Smooth muscle cell (in vitro differentiated cells): ENCODE data around the gene MRPS23. TPM values are rescaled to one million over a fixed set of nuclear protein-coding genes. Genes with fewer than 3 reads are reported as not detected.

Experiments
- DNase-seq: peaks from one replicate; lab custom pipeline; 2025; ENCODE audit not compliant: unreplicated experiment; lab: John Stamatoyannopoulos, UW
- H2AFZ ChIP-seq: fragments of 200-600 bp; sonication (generic); 2 replicates; pipeline ENCODE4 v1.6.0; 2016; ENCODE audit warnings: antibody characterized with exemption, low read depth, mild to moderate bottlenecking
- H3F3A ChIP-seq: fragments of 200-600 bp; sonication (generic); 2 replicates; pipeline ENCODE4 v1.6.0; 2017; ENCODE audit warnings: antibody characterized with exemption, low read depth
- H3K27ac ChIP-seq: fragments of 200-600 bp; sonication (generic); 2 replicates; pipeline ENCODE4 v1.5.1; 2016; ENCODE audit warnings: low read depth, mild to moderate bottlenecking
- H3K27me3 ChIP-seq: fragments of 200-600 bp; sonication (generic); 2 replicates; pipeline ENCODE4 v1.6.1; 2016; ENCODE audit warnings: low read depth, mild to moderate bottlenecking
- H3K36me3 ChIP-seq: fragments of 200-600 bp; sonication (generic); 2 replicates; pipeline ENCODE4 v1.5.1; 2016; ENCODE audit warnings: low read depth
- H3K4me1 ChIP-seq: fragments of 200-600 bp; sonication (generic); 2 replicates; pipeline ENCODE4 v1.5.1; 2016; ENCODE audit warnings: low read depth
- H3K4me2 ChIP-seq: fragments of 200-600 bp; sonication (generic); 2 replicates; pipeline ENCODE4 v1.6.0; 2016; ENCODE audit warnings: mild to moderate bottlenecking
- H3K4me3 ChIP-seq: fragments of 200-600 bp; sonication (generic); 2 replicates; pipeline ENCODE4 v1.5.1; 2016; ENCODE audit warnings: mild to moderate bottlenecking
- H3K79me2 ChIP-seq: fragments of 200-600 bp; sonication (generic); 2 replicates; pipeline ENCODE4 v1.6.0; 2016; ENCODE audit warnings: low read depth, mild to moderate bottlenecking
- H3K9ac ChIP-seq: fragments of 200-600 bp; sonication (generic); 2 replicates; pipeline ENCODE4 v1.6.0; 2016; ENCODE audit warnings: low read depth
- H3K9me3 ChIP-seq: fragments of 200-600 bp; sonication (generic); replicated peaks from 2 replicates; pipeline ENCODE4 v1.5.1; 2016; ENCODE audit warnings: low read depth
- H4K20me1 ChIP-seq: fragments of 200-600 bp; sonication (generic); 2 replicates; pipeline ENCODE4 v1.6.0; 2016; ENCODE audit warnings: low read depth
- CTCF ChIP-seq: fragments of 200-600 bp; sonication (generic); IDR thresholded peaks from 2 replicates; pipeline ENCODE4 v1.5.1; 2017; ENCODE audit warnings: borderline replicate concordance, mild to moderate bottlenecking, antibody characterized with exemption; ENCODE audit not compliant: insufficient read depth, poor library complexity, severe bottlenecking
- WGBS: methylation state at CpG from one replicate; pipeline ENCODE4 v1.1.7; 2016; ENCODE audit warnings: low lambda C conversion rate; 5-methylcytosine and 5-hydroxymethylcytosine counted together
- polyA plus RNA-seq: library from polyadenylated mRNA; unstranded; fragments of >200 nt; fragmentation: Nextera tagmentation; extraction: Ambion mirVana; gene quantifications from 2 replicates; pipeline ENCODE4 v1.2.1, GENCODE V29; 2016
- total RNA-seq: library from RNA; depleted of rRNA; stranded (reverse); fragments of >200 nt; gene quantifications from 2 replicates; pipeline ENCODE4 v1.2.3, GENCODE V29; 2014

The MRPS23 gene
- total and polyA plus RNA-seq, 2 experiments from 2014 or later, result 32.3 to 48.4 TPM

GRCh38 chr17:57858838-57859237, 9.0 kb upstream of the MRPS23 start:
- Histone ChIP-seq H3K4me2 (no peak overlapping the region), H3K9ac (no peak overlapping the region), H3K9me3 (no peaks in the 10 kb centered on the region), H3F3A (peaks cover 18% of the 10 kb centered on the region), H3K27ac (no peak overlapping the region), H3K4me1 (peaks cover 26% of the 10 kb centered on the region), H3K36me3 (no peaks in the 10 kb centered on the region), H4K20me1 (no peaks in the 10 kb centered on the region), H3K4me3 (no peak overlapping the region), H3K27me3 (no peaks in the 10 kb centered on the region), H3K79me2 (no peaks in the 10 kb centered on the region), H2AFZ (no peak overlapping the region)
- no peak for TF ChIP-seq CTCF
- 57% methylated on average over 5 of the region's 5 CpGs for WGBS
- DNase-seq, result no peak

GRCh38 chr17:57856792-57857620, 7.2 kb upstream of the MRPS23 start:
- Histone ChIP-seq H4K20me1 (no peaks in the 10 kb centered on the region), H3K79me2 (no peaks in the 10 kb centered on the region), H3K36me3 (no peaks in the 10 kb centered on the region), H3K9ac (no peak overlapping the region), H3F3A (peaks cover 12% of the 10 kb centered on the region), H3K27me3 (no peaks in the 10 kb centered on the region), H3K9me3 (no peaks in the 10 kb centered on the region), H3K4me1 (peaks cover 10% of the 10 kb centered on the region), H3K4me2 (no peak overlapping the region), H2AFZ (no peak overlapping the region), H3K4me3 (no peak overlapping the region), H3K27ac (no peak overlapping the region)
- 92% methylated on average over 10 of the region's 10 CpGs for WGBS
- DNase-seq, result no peak
- TF ChIP-seq CTCF, result no peak

GRCh38 chr17:57855391-57856035, 5.7 kb upstream of the MRPS23 start:
- Histone ChIP-seq H3K36me3 (no peaks in the 10 kb centered on the region), H3K9ac (no peak overlapping the region), H3K79me2 (no peaks in the 10 kb centered on the region), H3K9me3 (no peaks in the 10 kb centered on the region), H3K4me3 (no peak overlapping the region), H3K27ac (no peak overlapping the region), H3K4me1 (peaks cover 9% of the 10 kb centered on the region), H2AFZ (no peak overlapping the region), H3F3A (peaks cover 15% of the 10 kb centered on the region), H4K20me1 (no peaks in the 10 kb centered on the region), H3K27me3 (no peaks in the 10 kb centered on the region), H3K4me2 (no peak overlapping the region)
- TF ChIP-seq CTCF, result no peak
- WGBS, result 57% methylated on average over 6 of the region's 6 CpGs
- DNase-seq, result no peak

- no peak overlapping the region for H3K4me3 ChIP-seq
- TF ChIP-seq CTCF, result no peak
- H4K20me1 ChIP-seq, result no peaks in the 10 kb centered on the region
- no peaks in the 10 kb centered on the region for H3K9me3 ChIP-seq
- no peaks in the 10 kb centered on the region for H3K36me3 ChIP-seq
- H3F3A ChIP-seq, result peaks cover 5% of the 10 kb centered on the region
- H3K4me2 ChIP-seq, result no peak overlapping the region
- no peak overlapping the region for H3K27ac ChIP-seq
- WGBS, result 91% methylated on average over 8 of the region's 8 CpGs
- DNase-seq, result no peak
- H2AFZ ChIP-seq, result no peak overlapping the region
- H3K79me2 ChIP-seq, result peaks cover 11% of the 10 kb centered on the region
- peaks cover 16% of the 10 kb centered on the region for H3K4me1 ChIP-seq
- no peak overlapping the region for H3K9ac ChIP-seq
- no peaks in the 10 kb centered on the region for H3K27me3 ChIP-seq
Observed at GRCh38 chr17:57853695-57854094, 3.9 kb upstream of the MRPS23 start.
